ENCODE results near the gene ULK4.

GRCh38 chr3:41234823-41235721, 726.8 kb downstream of the ULK4 start:
- no peak for TF ChIP-seq EP300 (IDR thresholded peaks at IDR 0.05)
- TF ChIP-seq CTCF (IDR thresholded peaks at IDR 0.05) = no peak
